ENCODE results near the gene CDK19.

GRCh38 chr6:110560239-110561007 lies 254.8 kb downstream of the CDK19 start:
- TF ChIP-seq CTCF (IDR thresholded peaks at IDR 0.05) (no peak), EP300 (IDR thresholded peaks at IDR 0.05) (no peak)

Measured in upper lobe of left lung (tissue), 4 donors.